Left hindlimb (tissue), 1 donor: ENCODE results near the gene SLCO4A1.

Experiments used
- DNase-seq: peaks from one replicate; pipeline ENCODE4 v3.0.0-alpha.2; 2018

Gene SLCO4A1

GRCh38 chr20:62719250-62719935 is 77.1 kb downstream of the SLCO4A1 start:
- DNase-seq = no peak
